GM12878 (cell line): ENCODE measurements around the gene TFAP2E. TPM values are rescaled to one million over a fixed set of nuclear protein-coding genes. Genes with fewer than 3 reads are reported as not detected.
A peak's percentile ranks its signal among the peaks of the same experiment; 100 is the strongest.

Experiments used
- BCLAF1 ChIP-seq: fragments of 450-650 bp; IDR thresholded peaks from 2 replicates; pipeline ENCODE4 v1.6.1; 2017; ENCODE audit warnings: antibody characterized with exemption, mild to moderate bottlenecking, moderate library complexity
- BHLHE40 ChIP-seq, 2 experiments: fragments of 450-650 bp in 1 of 2; IDR thresholded peaks; 2 replicates each; pipeline ENCODE4 v1.6.1; 2011 to 2017; ENCODE audit warnings: low read depth in 2 of 2, borderline replicate concordance in 1 of 2, improper control_type of control experiment in 1 of 2, low read length in 1 of 2, mild to moderate bottlenecking in 1 of 2
- CEBPB ChIP-seq, 2 experiments: fragments of 150-350 bp in 1 of 2; IDR thresholded peaks; 2 replicates each; pipeline ENCODE4 v1.6.1; 2012 to 2014; ENCODE audit warnings: low read depth in 2 of 2, low read length in 2 of 2, borderline replicate concordance in 1 of 2, inconsistent platforms in 1 of 2
- CTCF ChIP-seq, 3 experiments: IDR thresholded peaks in 2 of 3; conservative IDR thresholded peaks in 1 of 3; 2 replicates each; pipeline ENCODE4 v1.5.1; 2011; ENCODE audit warnings: low read depth in 3 of 3, low read length in 3 of 3, mild to moderate bottlenecking in 3 of 3, control low read depth in 2 of 3, moderate library complexity in 2 of 3, inconsistent platforms in 1 of 3, mixed read lengths in 1 of 3; ENCODE audit not compliant: control insufficient read depth in 2 of 3, insufficient read depth in 1 of 3; ENCODE audit errors: extremely low read depth in 1 of 3
- E2F4 ChIP-seq: IDR thresholded peaks from 2 replicates; pipeline ENCODE4 v1.6.1; 2012; ENCODE audit warnings: low read depth, low read length, improper control_type of control experiment
- EP300 ChIP-seq, 2 experiments: fragments of 150-350 bp in 1 of 2; IDR thresholded peaks; 2 replicates each; pipeline ENCODE4 v1.6.1; 2011 to 2012; ENCODE audit warnings: low read depth in 2 of 2, low read length in 2 of 2, borderline replicate concordance in 1 of 2, improper control_type of control experiment in 1 of 2, inconsistent platforms in 1 of 2; ENCODE audit not compliant: control insufficient read depth in 1 of 2
- ETV6 ChIP-seq, 2 experiments: fragments of 450-650 bp in 1 of 2; IDR thresholded peaks in 1 of 2; conservative IDR thresholded peaks in 1 of 2; 2 replicates each; pipeline ENCODE4 v1.6.1; 2014; ENCODE audit warnings: antibody characterized with exemption in 1 of 2, borderline replicate concordance in 1 of 2, low read depth in 1 of 2, mild to moderate bottlenecking in 1 of 2, moderate library complexity in 1 of 2
- HDAC2 ChIP-seq: fragments of 200-600 bp; sonication (generic); IDR thresholded peaks from 2 replicates; pipeline ENCODE4 v1.6.1; 2017
- IKZF2 ChIP-seq, 2 experiments: fragments of 450-650 bp; IDR thresholded peaks; 2 replicates each; pipeline ENCODE4 v1.6.1; 2017; ENCODE audit warnings: mild to moderate bottlenecking in 2 of 2, moderate library complexity in 2 of 2
- MYB ChIP-seq: fragments of 150-350 bp; IDR thresholded peaks from 2 replicates; pipeline ENCODE4 v1.6.1; 2014; ENCODE audit warnings: mild to moderate bottlenecking, low read depth, low read length, borderline replicate concordance
- NFYB ChIP-seq: IDR thresholded peaks from 2 replicates; pipeline ENCODE4 v1.6.1; 2011; ENCODE audit warnings: low read depth, mild to moderate bottlenecking, low read length, improper control_type of control experiment, moderate library complexity; ENCODE audit not compliant: insufficient read depth
- NRF1 ChIP-seq: conservative IDR thresholded peaks from 2 replicates; pipeline ENCODE4 v1.6.1; 2011; ENCODE audit warnings: mild to moderate bottlenecking, low read depth, low read length, improper control_type of control experiment
- PBX3 ChIP-seq: IDR thresholded peaks from 2 replicates; pipeline ENCODE4 v1.6.1; 2011; ENCODE audit warnings: mild to moderate bottlenecking, low read depth, low read length, moderate library complexity; ENCODE audit not compliant: insufficient replicate concordance
- POU2F2 ChIP-seq: IDR thresholded peaks from 3 replicates; pipeline ENCODE4 v1.6.1; 2011; ENCODE audit warnings: low read depth, mild to moderate bottlenecking, low read length, borderline replicate concordance
- RBBP5 ChIP-seq: fragments of 200-600 bp; sonication (generic); conservative IDR thresholded peaks from 2 replicates; pipeline ENCODE4 v1.6.1; 2016
- RFX5 ChIP-seq: IDR thresholded peaks from 2 replicates; pipeline ENCODE4 v1.6.1; 2011; ENCODE audit warnings: low read depth, low read length, improper control_type of control experiment
- SMC3 ChIP-seq: IDR thresholded peaks from 2 replicates; pipeline ENCODE4 v1.6.1; 2011; ENCODE audit warnings: low read length, improper control_type of control experiment, borderline replicate concordance
- SP1 ChIP-seq: IDR thresholded peaks from one replicate; pipeline ENCODE4 v1.6.1; 2011; ENCODE audit warnings: low read depth, low read length
- SREBF1 ChIP-seq: IDR thresholded peaks from 2 replicates; pipeline ENCODE4 v1.6.1; 2012; ENCODE audit warnings: mild to moderate bottlenecking, low read length
- SRF ChIP-seq, 2 experiments: IDR thresholded peaks; 2 replicates each; pipeline ENCODE4 v1.6.1; 2011; ENCODE audit warnings: low read depth in 2 of 2, low read length in 2 of 2, mild to moderate bottlenecking in 1 of 2, moderate library complexity in 1 of 2
- TAF1 ChIP-seq: IDR thresholded peaks from 2 replicates; pipeline ENCODE4 v1.6.1; 2011; ENCODE audit warnings: mild to moderate bottlenecking, low read depth, low read length, borderline replicate concordance
- WRNIP1 ChIP-seq: IDR thresholded peaks from 2 replicates; pipeline ENCODE4 v1.6.1; 2011; ENCODE audit warnings: low read depth, low read length, improper control_type of control experiment, borderline replicate concordance
- YY1 ChIP-seq: IDR thresholded peaks from 2 replicates; pipeline ENCODE4 v1.6.1; 2011; ENCODE audit warnings: low read depth, mild to moderate bottlenecking, low read length
- ZBED1 ChIP-seq: IDR thresholded peaks from 2 replicates; pipeline ENCODE4 v1.6.1; 2016; ENCODE audit warnings: borderline replicate concordance
- polyA plus RNA-seq, 11 experiments: library from polyadenylated mRNA; depleted of rRNA in 4 of 11; unstranded in 6 of 11; stranded (reverse) in 5 of 11; fragments of >200 nt; fragmentation: Nextera tagmentation in 4 of 11; fragmentation: Illumina TruSeq in 1 of 11; extraction: Ambion mirVana in 4 of 11; extraction: Trizol in 1 of 11; gene quantifications; 1 replicate in 1 of 11; 2 replicates in 10 of 11; pipeline versions ENCODE4 v1.2.1 to v1.2.3, GENCODE V29; 2011 to 2016; ENCODE audit warnings: inconsistent platforms in 2 of 11, missing spikeins in 2 of 11, low read depth in 1 of 11
- total RNA-seq, 4 experiments: library from RNA; depleted of rRNA in 3 of 4; stranded (reverse); fragments of >200 nt in 3 of 4; fragmentation: Illumina TruSeq in 1 of 4; extraction: Trizol in 1 of 4; gene quantifications; 2 replicates each; pipeline versions ENCODE4 v1.2.1 to v1.2.3, GENCODE V29; 2013 to 2021

Gene TFAP2E
- total and polyA plus RNA-seq, 10 of the 15 experiments (the other 5 are each of a cell fraction or from before 2014, with no cell fraction given) = 0.10 to 1.1 (median 0.43) TPM

GRCh38 chr1:35544976-35545375 lies 28.1 kb upstream of the TFAP2E start (continued):
- TF ChIP-seq E2F4 (no peak), EP300 (IDR thresholded peaks at IDR 0.05; ENCODE audit: borderline replicate concordance in 1 of 2, control insufficient read depth in 1 of 2, low read depth in 2 of 2, low read length in 2 of 2) (no peak), NFYB (no peak), SMC3 (peak; percentile 65), CEBPB (IDR thresholded peaks at IDR 0.05; ENCODE audit: borderline replicate concordance in 1 of 2, low read depth in 2 of 2, low read length in 2 of 2) (peak in 1 of 2 experiments; percentile 55; a peak in 1 of 4 replicates), POU2F2 (peak; percentile 20; the same call in 1 of the 3 replicates), ZBED1 (no peak), PBX3 (no peak), RBBP5 (no peak), SRF (IDR thresholded peaks at IDR 0.05; ENCODE audit: low read depth in 2 of 2, low read length in 2 of 2) (no peak), MYB (no peak), RFX5 (no peak), NRF1 (no peak), ETV6 (conservative IDR thresholded peaks at IDR 0.05 in 1 of 2, IDR thresholded peaks at IDR 0.05 in 1 of 2; ENCODE audit: borderline replicate concordance in 1 of 2, low read depth in 1 of 2) (no peak), YY1 (0 out of 2 replicates have a peak, but pooled peaks have one; percentile 34), WRNIP1 (0 out of 2 replicates have a peak, but pooled peaks have one; percentile 58), SP1 (no peak), IKZF2 (IDR thresholded peaks at IDR 0.05) (no peak), CTCF (IDR thresholded peaks at IDR 0.05 in 2 of 3, conservative IDR thresholded peaks at IDR 0.05 in 1 of 3; ENCODE audit: control insufficient read depth in 2 of 3, extremely low read depth in 1 of 3, insufficient read depth in 1 of 3, low read depth in 3 of 3, low read length in 3 of 3) (peak; percentile 64 to 89 (median 76)), HDAC2 (no peak), BCLAF1 (no peak), TAF1 (no peak), BHLHE40 (IDR thresholded peaks at IDR 0.05; ENCODE audit: borderline replicate concordance in 1 of 2, low read depth in 2 of 2, low read length in 1 of 2) (peak in 1 of 2 experiments; percentile 18; a peak in 1 of 4 replicates), SREBF1 (no peak)
- TF ChIP-seq, all 136 proteins: peak for 10
